Brain microvascular endothelial cell (primary cell): Measurements from ENCODE around the gene DCTN2.
"Not testable (repeated sequence)": the region's sequence is repeated elsewhere in the genome, so short reads cannot be mapped to it uniquely, and the experiment has no call there.

ENCODE experiments used
- DNase-seq: peaks from one replicate; pipeline ENCODE4 v3.0.0-alpha.2; 2020
- H3K27ac ChIP-seq: fragments of 250-450 bp; sonication (Bioruptor Pico); 2 replicates; pipeline ENCODE4 v1.5.1; 2020; ENCODE audit warnings: mild to moderate bottlenecking, moderate library complexity
- H3K27me3 ChIP-seq: fragments of 250-450 bp; sonication (Bioruptor Pico); replicated peaks from 2 replicates; pipeline ENCODE4 v1.5.1; 2020; ENCODE audit warnings: mild to moderate bottlenecking
- H3K36me3 ChIP-seq: fragments of 250-450 bp; sonication (Bioruptor Pico); replicated peaks from 2 replicates; pipeline ENCODE4 v1.5.1; 2020; ENCODE audit warnings: mild to moderate bottlenecking
- H3K4me3 ChIP-seq: 2 replicates; pipeline ENCODE4 v1.5.1; 2011; ENCODE audit warnings: low read depth, mild to moderate bottlenecking, control low read depth, low read length, moderate library complexity
- in situ Hi-C: cut with HindIII; loops from 2 replicates; pipeline ENCODE4 v1.10.0; 2017; ENCODE audit warnings: low sequenced_read_pairs, low pct_ligation_motif_present
- TF ChIP-seq, protein P1 (sequence below): IDR thresholded peaks from 2 replicates; pipeline ENCODE4 v1.5.1; 2011; ENCODE audit warnings: low read depth, mild to moderate bottlenecking, moderate library complexity, low read length, control low read depth, inconsistent platforms; ENCODE audit errors: missing control alignments

DCTN2 gene

DNA sequence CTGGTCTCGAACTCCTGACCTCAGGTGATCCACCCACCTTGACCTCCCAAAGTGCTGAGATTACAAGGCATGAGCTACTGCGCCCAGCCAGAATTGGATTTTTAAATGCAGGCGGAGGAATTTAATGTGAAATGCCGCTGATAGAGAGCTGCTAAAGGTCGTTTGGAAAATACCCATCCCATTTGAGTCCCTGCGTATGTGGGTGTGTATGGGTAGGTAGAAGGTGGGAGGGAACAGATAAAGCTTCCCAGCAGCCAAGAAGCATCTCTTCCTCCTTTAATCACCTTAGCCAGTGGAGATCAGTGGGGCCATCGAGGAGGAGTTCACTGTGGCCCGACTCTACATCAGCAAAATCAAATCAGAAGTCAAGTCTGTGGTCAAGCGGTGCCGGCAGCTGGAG, 27.8 kb upstream of the DCTN2 start:
- H3K36me3 ChIP-seq: no peaks in the 10 kb centered on the region

DNA sequence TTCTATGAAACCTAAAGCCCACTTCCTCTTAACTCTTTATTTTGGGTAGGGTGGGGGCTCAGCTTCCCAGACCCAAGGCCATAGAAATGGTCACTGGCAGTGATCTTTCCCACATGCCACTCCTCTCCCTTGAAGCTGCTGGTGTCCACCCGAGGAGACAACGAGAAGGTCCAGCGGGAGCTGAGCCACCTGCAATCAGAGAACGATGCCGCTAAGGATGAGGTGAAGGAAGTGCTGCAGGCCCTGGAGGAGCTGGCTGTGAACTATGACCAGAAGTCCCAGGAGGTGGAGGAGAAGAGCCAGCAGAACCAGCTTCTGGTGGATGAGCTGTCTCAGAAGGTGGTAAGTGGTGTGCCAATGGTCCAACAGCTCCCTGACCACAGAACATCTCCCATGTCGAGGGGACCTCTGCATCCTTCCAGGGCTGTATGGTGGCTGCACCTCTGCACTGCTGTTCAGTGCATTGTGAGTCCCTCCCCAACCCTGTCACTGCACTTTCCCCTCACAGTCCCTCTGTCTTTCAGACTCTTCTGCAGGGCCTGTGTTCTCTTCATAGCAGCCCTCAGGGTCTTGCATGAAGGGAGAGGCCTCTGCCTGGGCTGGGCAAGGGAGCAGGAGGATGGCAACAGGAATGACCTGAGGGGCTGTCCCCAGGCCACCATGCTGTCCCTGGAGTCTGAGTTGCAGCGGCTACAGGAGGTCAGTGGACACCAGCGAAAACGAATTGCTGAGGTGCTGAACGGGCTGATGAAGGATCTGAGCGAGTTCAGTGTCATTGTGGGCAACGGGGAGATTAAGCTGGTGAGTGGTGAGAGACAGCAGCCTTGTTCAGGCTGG, 25.2 kb upstream of the DCTN2 start:
- no peak for DNase-seq
- in situ Hi-C loops: no loop called here
- TF ChIP-seq, protein P1, sequence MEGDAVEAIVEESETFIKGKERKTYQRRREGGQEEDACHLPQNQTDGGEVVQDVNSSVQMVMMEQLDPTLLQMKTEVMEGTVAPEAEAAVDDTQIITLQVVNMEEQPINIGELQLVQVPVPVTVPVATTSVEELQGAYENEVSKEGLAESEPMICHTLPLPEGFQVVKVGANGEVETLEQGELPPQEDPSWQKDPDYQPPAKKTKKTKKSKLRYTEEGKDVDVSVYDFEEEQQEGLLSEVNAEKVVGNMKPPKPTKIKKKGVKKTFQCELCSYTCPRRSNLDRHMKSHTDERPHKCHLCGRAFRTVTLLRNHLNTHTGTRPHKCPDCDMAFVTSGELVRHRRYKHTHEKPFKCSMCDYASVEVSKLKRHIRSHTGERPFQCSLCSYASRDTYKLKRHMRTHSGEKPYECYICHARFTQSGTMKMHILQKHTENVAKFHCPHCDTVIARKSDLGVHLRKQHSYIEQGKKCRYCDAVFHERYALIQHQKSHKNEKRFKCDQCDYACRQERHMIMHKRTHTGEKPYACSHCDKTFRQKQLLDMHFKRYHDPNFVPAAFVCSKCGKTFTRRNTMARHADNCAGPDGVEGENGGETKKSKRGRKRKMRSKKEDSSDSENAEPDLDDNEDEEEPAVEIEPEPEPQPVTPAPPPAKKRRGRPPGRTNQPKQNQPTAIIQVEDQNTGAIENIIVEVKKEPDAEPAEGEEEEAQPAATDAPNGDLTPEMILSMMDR: no peak
- no peak overlapping the region for H3K4me3 ChIP-seq
- no peaks in the 10 kb centered on the region for H3K27me3 ChIP-seq
- no peaks in the 10 kb centered on the region for H3K36me3 ChIP-seq
- H3K27ac ChIP-seq: no peak overlapping the region

More for the DNA sequence above, 27.8 kb upstream of the DCTN2 start:
- TF ChIP-seq, protein P1: no peak
- Histone ChIP-seq H3K27me3 (no peaks in the 10 kb centered on the region), H3K27ac (no peak overlapping the region), H3K4me3 (no peak overlapping the region)
- in situ Hi-C loops: no loop called here
- DNase-seq: no peak

DNA sequence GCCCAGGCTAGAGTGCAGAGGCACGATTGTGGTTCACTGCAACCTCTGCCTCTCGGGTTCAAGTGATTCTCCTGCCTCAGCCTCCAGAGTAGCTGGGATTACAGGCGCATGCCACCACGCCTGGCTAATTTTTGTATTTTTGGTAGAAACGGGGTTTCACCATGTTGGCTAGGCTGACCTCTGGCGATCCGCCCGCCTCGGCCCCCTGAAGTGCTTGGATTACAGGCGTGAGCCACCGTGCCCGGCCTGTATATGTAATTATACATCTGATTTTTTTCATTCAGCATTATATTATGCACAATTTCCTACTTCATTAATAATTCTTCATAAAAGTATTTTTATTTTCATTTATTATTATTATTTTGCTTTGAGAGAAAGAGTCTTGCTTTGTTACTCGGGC, 23.4 kb upstream of the DCTN2 start:
- DNase-seq, H3K27ac ChIP-seq, H3K36me3 ChIP-seq, in situ Hi-C loops, H3K4me3 ChIP-seq, H3K27me3 ChIP-seq: not testable (repeated sequence)

DNA sequence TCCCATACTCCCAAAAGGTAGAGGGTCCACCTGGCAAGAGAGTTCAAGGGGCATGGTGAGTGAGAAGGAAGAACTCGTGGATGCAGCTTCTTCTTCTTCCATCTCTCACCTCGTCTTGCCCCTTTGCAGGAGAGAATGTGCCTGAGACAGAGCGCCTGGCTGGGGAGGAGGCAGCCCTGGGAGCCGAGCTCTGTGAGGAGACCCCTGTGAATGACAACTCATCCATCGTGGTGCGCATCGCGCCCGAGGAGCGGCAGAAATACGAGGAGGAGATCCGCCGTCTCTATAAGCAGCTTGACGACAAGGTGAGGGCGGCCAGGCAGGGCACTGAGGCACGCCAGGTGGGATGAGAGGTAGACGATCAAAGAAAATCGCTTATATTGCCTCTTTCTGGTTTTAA, 22.9 kb upstream of the DCTN2 start:
- Histone ChIP-seq H3K27me3 (no peaks in the 10 kb centered on the region), H3K36me3 (no peaks in the 10 kb centered on the region), H3K27ac (no peak overlapping the region), H3K4me3 (no peak overlapping the region)
- in situ Hi-C loops: no loop called here
- DNase-seq: no peak
- TF ChIP-seq, protein P1: no peak

DNA sequence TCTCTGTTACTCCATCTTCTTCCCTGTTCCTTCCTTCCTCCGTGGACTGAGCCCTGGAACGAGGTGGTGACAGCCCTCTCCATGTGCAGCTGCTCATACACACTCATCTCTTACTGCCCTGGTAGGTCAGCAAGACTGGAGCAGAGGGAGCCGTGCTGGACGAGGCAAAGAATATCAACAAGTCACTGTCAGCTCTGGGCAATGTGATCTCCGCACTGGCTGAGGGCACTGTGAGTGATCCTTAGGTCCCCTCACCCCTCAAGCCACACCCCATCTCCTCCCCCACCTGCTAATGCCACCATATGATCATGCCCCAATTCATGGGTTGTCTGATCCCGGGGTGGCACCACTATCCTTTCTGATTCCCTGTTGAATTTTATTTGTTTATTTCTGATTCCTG, 21.8 kb upstream of the DCTN2 start:
- TF ChIP-seq, protein P1: no peak
- no peaks in the 10 kb centered on the region for H3K36me3 ChIP-seq
- H3K27me3 ChIP-seq: no peaks in the 10 kb centered on the region
- in situ Hi-C loops: no loop called here
- DNase-seq: no peak
- H3K4me3 ChIP-seq: no peak overlapping the region
- H3K27ac ChIP-seq: no peak overlapping the region

DNA sequence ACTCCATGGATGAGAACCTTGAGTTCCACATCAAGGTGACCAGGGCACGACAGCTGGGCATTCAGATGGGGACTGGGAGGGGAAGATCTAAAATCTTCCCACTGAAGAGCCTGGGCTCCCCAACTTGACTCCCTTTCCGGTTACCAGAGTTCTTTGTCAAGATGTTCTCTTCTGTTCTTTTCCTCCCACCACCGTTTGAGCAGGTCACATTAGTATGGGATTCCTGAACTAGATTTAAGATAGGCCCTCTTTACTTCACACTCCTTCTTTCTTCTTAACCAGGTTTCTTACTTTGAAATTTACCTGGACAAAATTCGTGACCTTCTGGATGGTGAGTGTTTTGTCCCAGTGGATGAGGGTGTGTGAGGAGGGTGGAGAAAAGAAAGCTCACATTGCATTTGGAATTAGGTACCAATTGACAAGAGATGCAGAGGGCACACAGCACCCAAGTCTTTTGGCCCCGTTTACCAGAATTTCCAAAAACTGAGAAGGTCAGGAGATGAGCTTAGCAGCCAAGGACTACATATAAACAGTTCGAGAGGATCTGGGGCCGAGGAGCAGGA, 17.3 kb upstream of the DCTN2 start:
- in situ Hi-C loops: no loop called here
- Histone ChIP-seq H3K27me3 (no peaks in the 10 kb centered on the region), H3K27ac (no peak overlapping the region), H3K36me3 (no peaks in the 10 kb centered on the region), H3K4me3 (no peak overlapping the region)
- TF ChIP-seq, protein P1: no peak
- no peak for DNase-seq
